NCI-H2227 treated with DMSO at 0.1 percent for 48 hours (cell line): Measurements from ENCODE around the gene ATP11A.
"Not testable (repeated sequence)": the region's sequence is repeated elsewhere in the genome, so short reads cannot be mapped to it uniquely, and the experiment has no call there.

Source experiments
- DNase-seq: peaks from one replicate; lab custom pipeline; 2025; lab: John Stamatoyannopoulos, UW

ATP11A gene

GRCh38 chr13:112863356-112863755, 173.5 kb downstream of the ATP11A start:
- DNase-seq: not testable (repeated sequence)

- not testable (repeated sequence) for DNase-seq
Observed at GRCh38 chr13:112865478-112865877, 175.6 kb downstream of the ATP11A start.

GRCh38 chr13:112867301-112867711, 177.5 kb downstream of the ATP11A start:
- DNase-seq: no peak

- DNase-seq: no peak
Observed at GRCh38 chr13:112868308-112868707, 178.5 kb downstream of the ATP11A start.

- no peak for DNase-seq
Observed at GRCh38 chr13:112869202-112870050, 179.6 kb downstream of the ATP11A start.

GRCh38 chr13:112870051-112870331, 180.2 kb downstream of the ATP11A start:
- DNase-seq: no peak

- no peak for DNase-seq
Observed at GRCh38 chr13:112870737-112871287, 181.0 kb downstream of the ATP11A start.

- no peak for DNase-seq
Observed at GRCh38 chr13:112871742-112872141, 181.9 kb downstream of the ATP11A start.

- not testable (repeated sequence) for DNase-seq
Observed at GRCh38 chr13:112872657-112873631, 183.1 kb downstream of the ATP11A start.

GRCh38 chr13:112873851-112874750, 184.3 kb downstream of the ATP11A start:
- peak; percentile 25 for DNase-seq

- DNase-seq: no peak
Observed at GRCh38 chr13:112874751-112875300, 185.0 kb downstream of the ATP11A start.

GRCh38 chr13:112875627-112876026, 185.8 kb downstream of the ATP11A start:
- DNase-seq: no peak

- no peak for DNase-seq
Observed at GRCh38 chr13:112876305-112877000, 186.6 kb downstream of the ATP11A start.

- DNase-seq: no peak
Observed at GRCh38 chr13:112877066-112877465, 187.2 kb downstream of the ATP11A start.

- DNase-seq: no peak
Observed at GRCh38 chr13:112877539-112877938, 187.7 kb downstream of the ATP11A start.

- DNase-seq: no peak
Observed at GRCh38 chr13:112877976-112878955, 188.4 kb downstream of the ATP11A start.

GRCh38 chr13:112879283-112879833, 189.5 kb downstream of the ATP11A start:
- DNase-seq: no peak

- no peak for DNase-seq
Observed at GRCh38 chr13:112880221-112880641, 190.4 kb downstream of the ATP11A start.

- DNase-seq: no peak
Observed at GRCh38 chr13:112880976-112881540, 191.2 kb downstream of the ATP11A start.
